Smooth muscle cell (in vitro differentiated cells): ENCODE data around the gene PSENEN. TPM values are rescaled to one million over a fixed set of nuclear protein-coding genes. Genes with fewer than 3 reads are reported as not detected.

Experiments used
- DNase-seq: peaks from one replicate; lab custom pipeline; 2025; ENCODE audit not compliant: unreplicated experiment; lab: John Stamatoyannopoulos, UW
- H2AFZ ChIP-seq: fragments of 200-600 bp; sonication (generic); 2 replicates; pipeline ENCODE4 v1.6.0; 2016; ENCODE audit warnings: antibody characterized with exemption, low read depth, mild to moderate bottlenecking
- H3F3A ChIP-seq: fragments of 200-600 bp; sonication (generic); 2 replicates; pipeline ENCODE4 v1.6.0; 2017; ENCODE audit warnings: antibody characterized with exemption, low read depth
- H3K27ac ChIP-seq: fragments of 200-600 bp; sonication (generic); 2 replicates; pipeline ENCODE4 v1.5.1; 2016; ENCODE audit warnings: low read depth, mild to moderate bottlenecking
- H3K27me3 ChIP-seq: fragments of 200-600 bp; sonication (generic); 2 replicates; pipeline ENCODE4 v1.6.1; 2016; ENCODE audit warnings: low read depth, mild to moderate bottlenecking
- H3K36me3 ChIP-seq: fragments of 200-600 bp; sonication (generic); 2 replicates; pipeline ENCODE4 v1.5.1; 2016; ENCODE audit warnings: low read depth
- H3K4me1 ChIP-seq: fragments of 200-600 bp; sonication (generic); 2 replicates; pipeline ENCODE4 v1.5.1; 2016; ENCODE audit warnings: low read depth
- H3K4me2 ChIP-seq: fragments of 200-600 bp; sonication (generic); 2 replicates; pipeline ENCODE4 v1.6.0; 2016; ENCODE audit warnings: mild to moderate bottlenecking
- H3K4me3 ChIP-seq: fragments of 200-600 bp; sonication (generic); 2 replicates; pipeline ENCODE4 v1.5.1; 2016; ENCODE audit warnings: mild to moderate bottlenecking
- H3K79me2 ChIP-seq: fragments of 200-600 bp; sonication (generic); 2 replicates; pipeline ENCODE4 v1.6.0; 2016; ENCODE audit warnings: low read depth, mild to moderate bottlenecking
- H3K9ac ChIP-seq: fragments of 200-600 bp; sonication (generic); 2 replicates; pipeline ENCODE4 v1.6.0; 2016; ENCODE audit warnings: low read depth
- H3K9me3 ChIP-seq: fragments of 200-600 bp; sonication (generic); replicated peaks from 2 replicates; pipeline ENCODE4 v1.5.1; 2016; ENCODE audit warnings: low read depth
- H4K20me1 ChIP-seq: fragments of 200-600 bp; sonication (generic); 2 replicates; pipeline ENCODE4 v1.6.0; 2016; ENCODE audit warnings: low read depth
- WGBS: methylation state at CpG from one replicate; pipeline ENCODE4 v1.1.7; 2016; ENCODE audit warnings: low lambda C conversion rate; 5-methylcytosine and 5-hydroxymethylcytosine counted together
- polyA plus RNA-seq: library from polyadenylated mRNA; unstranded; fragments of >200 nt; fragmentation: Nextera tagmentation; extraction: Ambion mirVana; gene quantifications from 2 replicates; pipeline ENCODE4 v1.2.1, GENCODE V29; 2016
- total RNA-seq: library from RNA; depleted of rRNA; stranded (reverse); fragments of >200 nt; gene quantifications from 2 replicates; pipeline ENCODE4 v1.2.3, GENCODE V29; 2014
- TF ChIP-seq, protein P1 (sequence below): fragments of 200-600 bp; sonication (generic); IDR thresholded peaks from 2 replicates; pipeline ENCODE4 v1.5.1; 2017; ENCODE audit warnings: borderline replicate concordance, mild to moderate bottlenecking, antibody characterized with exemption; ENCODE audit not compliant: insufficient read depth, poor library complexity, severe bottlenecking

The PSENEN gene
- total and polyA plus RNA-seq, 2 experiments from 2014 or later, result 65.4 to 137 TPM

- H4K20me1 ChIP-seq, result no peaks in the 10 kb centered on the region
- no peak within 1 kb of the TSS for H2AFZ ChIP-seq
- H3K4me1 ChIP-seq, result peaks cover 6% of the 10 kb centered on the region
- H3F3A ChIP-seq, result no peaks in the 10 kb centered on the region
- H3K9me3 ChIP-seq, result no peaks in the 10 kb centered on the region
- H3K27me3 ChIP-seq, result no peaks in the 10 kb centered on the region
- WGBS, result 2% methylated on average over 40 of the region's 82 CpGs
- no peaks in the 10 kb centered on the region for H3K36me3 ChIP-seq
- peak within 1 kb of the TSS; percentile 83 for H3K4me3 ChIP-seq
- DNase-seq, result peak; percentile 93
- no peaks in the 10 kb centered on the region for H3K79me2 ChIP-seq
- TF ChIP-seq, protein P1, sequence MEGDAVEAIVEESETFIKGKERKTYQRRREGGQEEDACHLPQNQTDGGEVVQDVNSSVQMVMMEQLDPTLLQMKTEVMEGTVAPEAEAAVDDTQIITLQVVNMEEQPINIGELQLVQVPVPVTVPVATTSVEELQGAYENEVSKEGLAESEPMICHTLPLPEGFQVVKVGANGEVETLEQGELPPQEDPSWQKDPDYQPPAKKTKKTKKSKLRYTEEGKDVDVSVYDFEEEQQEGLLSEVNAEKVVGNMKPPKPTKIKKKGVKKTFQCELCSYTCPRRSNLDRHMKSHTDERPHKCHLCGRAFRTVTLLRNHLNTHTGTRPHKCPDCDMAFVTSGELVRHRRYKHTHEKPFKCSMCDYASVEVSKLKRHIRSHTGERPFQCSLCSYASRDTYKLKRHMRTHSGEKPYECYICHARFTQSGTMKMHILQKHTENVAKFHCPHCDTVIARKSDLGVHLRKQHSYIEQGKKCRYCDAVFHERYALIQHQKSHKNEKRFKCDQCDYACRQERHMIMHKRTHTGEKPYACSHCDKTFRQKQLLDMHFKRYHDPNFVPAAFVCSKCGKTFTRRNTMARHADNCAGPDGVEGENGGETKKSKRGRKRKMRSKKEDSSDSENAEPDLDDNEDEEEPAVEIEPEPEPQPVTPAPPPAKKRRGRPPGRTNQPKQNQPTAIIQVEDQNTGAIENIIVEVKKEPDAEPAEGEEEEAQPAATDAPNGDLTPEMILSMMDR, result no peak
- peak within 1 kb of the TSS; percentile 51 for H3K9ac ChIP-seq
- H3K4me2 ChIP-seq, result peak within 1 kb of the TSS; percentile 90
- no peak within 1 kb of the TSS for H3K27ac ChIP-seq
Measured at GRCh38 chr19:35775298-35776101, 30.0 kb downstream of the PSENEN start, which contains the start of gene ARHGAP33. ARHGAP33 (plus strand) TSS chr19:35775564; CDS start chr19:35775659, 95 bp downstream.

GRCh38 chr19:35776102-35776788 lies 30.8 kb downstream of the PSENEN start:
- Histone ChIP-seq H3K9ac (no peak overlapping the region), H3K36me3 (no peaks in the 10 kb centered on the region)
- TF ChIP-seq, protein P1, result no peak

DNA sequence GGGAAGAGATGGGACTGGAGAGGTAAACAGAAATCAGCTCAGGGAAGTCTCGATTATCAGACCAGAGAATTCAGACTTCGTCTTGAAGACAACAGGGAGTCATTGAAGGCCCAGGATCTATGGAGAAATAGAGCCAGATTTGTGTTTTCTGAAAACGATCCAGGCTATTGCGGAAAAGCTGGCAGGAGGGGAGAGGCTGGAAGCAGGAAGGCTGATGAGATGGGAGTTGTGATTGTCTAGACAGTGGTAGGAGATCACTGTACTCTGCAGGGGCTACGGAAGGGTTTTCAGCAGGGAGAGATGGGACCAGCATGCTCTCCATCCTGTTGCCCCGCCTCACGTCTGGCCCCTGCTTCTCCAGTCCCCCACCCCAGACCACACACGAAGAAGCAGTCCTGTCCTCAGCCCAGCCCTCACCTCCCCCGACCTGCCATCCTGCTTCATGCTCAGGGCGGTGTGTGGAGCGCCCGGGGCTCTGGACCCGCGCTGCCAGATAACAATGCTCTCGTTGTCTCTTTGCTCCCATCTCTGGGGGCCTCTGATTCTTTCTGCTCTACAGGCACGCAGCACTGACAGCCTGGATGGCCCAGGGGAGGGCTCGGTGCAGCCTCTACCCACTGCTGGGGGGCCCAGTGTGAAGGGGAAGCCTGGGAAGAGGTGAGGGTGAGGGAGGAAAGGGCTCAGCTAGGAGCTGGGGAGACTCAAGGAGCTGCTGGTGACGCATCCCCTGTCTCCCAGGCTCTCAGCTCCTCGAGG lies 31.8 kb downstream of the PSENEN start:
- H3K4me2 ChIP-seq, result no peak overlapping the region
- no peak overlapping the region for H3K27ac ChIP-seq
- no peaks in the 10 kb centered on the region for H3K27me3 ChIP-seq
- H3F3A ChIP-seq, result no peaks in the 10 kb centered on the region
- H2AFZ ChIP-seq, result no peak overlapping the region
- H3K4me1 ChIP-seq, result peaks cover 6% of the 10 kb centered on the region
- TF ChIP-seq, protein P1, result no peak
- WGBS, result 45% methylated on average over 19 of the region's 19 CpGs
- no peaks in the 10 kb centered on the region for H3K36me3 ChIP-seq
- no peaks in the 10 kb centered on the region for H3K9me3 ChIP-seq
- H3K9ac ChIP-seq, result no peak overlapping the region
- no peak for DNase-seq
- H4K20me1 ChIP-seq, result no peaks in the 10 kb centered on the region
- H3K79me2 ChIP-seq, result no peaks in the 10 kb centered on the region
- no peak overlapping the region for H3K4me3 ChIP-seq

More at GRCh38 chr19:35776102-35776788, 30.8 kb downstream of the PSENEN start:
- Histone ChIP-seq H3K9me3 (no peaks in the 10 kb centered on the region), H3K79me2 (no peaks in the 10 kb centered on the region), H3F3A (no peaks in the 10 kb centered on the region), H4K20me1 (no peaks in the 10 kb centered on the region), H3K4me1 (peaks cover 6% of the 10 kb centered on the region), H3K4me3 (peak overlapping the region; percentile 83), H2AFZ (no peak overlapping the region), H3K27me3 (no peaks in the 10 kb centered on the region), H3K4me2 (peak overlapping the region; percentile 90), H3K27ac (no peak overlapping the region)
- DNase-seq, result no peak
- 55% methylated on average over 11 of the region's 13 CpGs for WGBS
